Adrenal gland (tissue), 12 donors: ENCODE measurements around the gene MFSD11. TPM values are rescaled to one million over a fixed set of nuclear protein-coding genes. Genes with fewer than 3 reads are reported as not detected.
A peak's percentile ranks its signal among the peaks of the same experiment; 100 is the strongest.

Source experiments
- DNase-seq, 7 donors: peaks; one replicate each; pipeline ENCODE4 v3.0.0-alpha.2; 2019 to 2020
- H3K27ac ChIP-seq, 5 donors: fragments of 200-600 bp; sonication (generic) in 4 of 5; 1 replicate in 3 of 5; 2 replicates in 2 of 5; pipeline versions ENCODE4 v1.5.1 to v1.8.0; 2016 to 2020; ENCODE audit warnings: mild to moderate bottlenecking in 1 of 5
- H3K27me3 ChIP-seq: fragments of 200-600 bp; 2 replicates; pipeline ENCODE4 v1.8.0; 2021
- H3K36me3 ChIP-seq, 2 donors: fragments of 200-600 bp; replicated peaks in 1 of 2; 1 replicate in 1 of 2; 2 replicates in 1 of 2; pipeline versions ENCODE4 v1.5.1 to v1.8.0; 2018 to 2022
- H3K4me1 ChIP-seq, 2 donors: fragments of 200-600 bp; replicated peaks in 1 of 2; 1 replicate in 1 of 2; 2 replicates in 1 of 2; pipeline versions ENCODE4 v1.5.1 to v1.8.0; 2018 to 2021
- H3K4me3 ChIP-seq, 4 donors: fragments of 200-600 bp; sonication (generic) in 3 of 4; one replicate each; pipeline ENCODE4 v1.5.1; 2016 to 2018
- H3K9me3 ChIP-seq, 3 donors: fragments of 200-600 bp; sonication (generic) in 1 of 3; replicated peaks in 1 of 3; 1 replicate in 2 of 3; 2 replicates in 1 of 3; pipeline versions ENCODE4 v1.5.1 to v1.8.0; 2016 to 2021
- POLR2A ChIP-seq, 2 donors: fragments of 450-650 bp; IDR thresholded peaks; one replicate each; pipeline ENCODE4 v1.6.1; 2017; ENCODE audit warnings: antibody characterized with exemption in 2 of 2, mild to moderate bottlenecking in 2 of 2, moderate library complexity in 1 of 2
- WGBS, 4 donors: extraction: QIAGEN DNeasy Blood & Tissue Kit in 2 of 4; methylation state at CpG; one replicate each; pipeline versions ENCODE4 v1.1.5 to v1.1.7; 2013 to 2017; 5-methylcytosine and 5-hydroxymethylcytosine counted together
- intact Hi-C, 2 donors: fragments of 100-400 bp; cut with DNase I; formaldehyde crosslinking; loops; one replicate each; pipeline versions ENCODE4 v1.14.1 to v1.15.0; 2022 to 2023
- polyA plus RNA-seq, 3 donors: library from polyadenylated mRNA; stranded (reverse); fragments of 200-250 nt in 2 of 3; fragments of 350-450 nt in 1 of 3; fragmentation: Illumina TruSeq in 1 of 3; extraction: RNeasy Lipid Tissue Mini Kit (QIAGEN cat#74804) in 1 of 3; gene quantifications; one replicate each; pipeline ENCODE4 v1.2.3, GENCODE V29; 2013 to 2014
- total RNA-seq, 9 donors: library from RNA; depleted of rRNA in 4 of 9; stranded (reverse); fragments of >200 nt in 4 of 9; fragments of 120-200 nt in 1 of 9; fragmentation: NEBNext Ultra II Directional in 1 of 9; extraction: Animal tissue kit (Norgen Biotek cat#: 25700) in 1 of 9; gene quantifications; one replicate each; pipeline versions ENCODE4 v1.1.0 to v1.2.4, GENCODE V29; 2013 to 2023
- TF ChIP-seq, protein P1 (sequence below), 6 experiments: fragments of 450-650 bp in 4 of 6; fragments of 200-600 bp in 2 of 6; sonication (generic) in 1 of 6; IDR thresholded peaks; 1 replicate in 5 of 6; 2 replicates in 1 of 6; pipeline versions ENCODE4 v1.5.1 to v1.8.0; 2016 to 2021; ENCODE audit warnings: antibody characterized with exemption in 6 of 6, mild to moderate bottlenecking in 2 of 6, moderate library complexity in 1 of 6
- donor health status: healthy with polysubstance abuse.
- donor health status: Bipolar disorder and iron deficiency.
- donor health status: DM: yes; HTN: yes; CAD: no.
- donor health status: DM: no; HTN: no; CAD: no.
- donor health status: DM: no; HTN: no; CAD: no.
- donor health status: DM: yes; HTN: yes; CAD: no.

The MFSD11 gene
- total and polyA plus RNA-seq, 12 donors, result 9.4 to 50.0 (median 29.9) TPM

DNA sequence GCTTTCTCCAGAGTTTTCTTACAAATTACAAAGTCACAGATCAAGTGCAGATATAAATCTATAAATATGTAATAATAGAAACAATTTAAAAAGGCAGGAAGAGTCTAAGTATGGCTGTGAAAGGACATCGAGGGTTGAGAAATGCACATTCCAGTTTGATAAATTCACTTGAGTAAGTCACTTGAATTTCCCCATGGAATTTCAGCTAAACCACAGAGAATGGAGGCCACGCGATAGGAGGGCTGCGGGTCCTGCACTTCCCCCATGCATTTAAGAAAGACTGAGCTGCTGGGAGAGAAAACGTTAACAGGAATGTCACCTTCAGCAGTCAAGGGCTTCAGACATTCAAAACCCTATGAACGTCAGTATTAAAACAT is 21.1 kb upstream of the MFSD11 start:
- DNase-seq, result peak in 1 of 7 donors; percentile 53
- Histone ChIP-seq H3K4me1 (peaks cover 16 to 52% of the 10 kb centered on the region in 2 donors), H3K4me3 (no peak overlapping the region), H3K27ac (peak overlapping the region in 2 of 5 donors; percentile 77 to 80), H3K36me3 (peaks cover 0 to 86% of the 10 kb centered on the region in 2 donors), H3K9me3 (no peaks in the 10 kb centered on the region), H3K27me3 (no peaks in the 10 kb centered on the region)
- intact Hi-C loops, result loop anchor here (5.0 to 10.0 kb wide), 3 partner anchors 40 to 162 kb away; a partner anchor contains a TSS
- WGBS, 4 donors, result 61 to 73% (median 63%) methylated on average over 6 of the region's 6 CpGs
- TF ChIP-seq POLR2A (IDR thresholded peaks at IDR 0.05), result no peak
- TF ChIP-seq, protein P1, sequence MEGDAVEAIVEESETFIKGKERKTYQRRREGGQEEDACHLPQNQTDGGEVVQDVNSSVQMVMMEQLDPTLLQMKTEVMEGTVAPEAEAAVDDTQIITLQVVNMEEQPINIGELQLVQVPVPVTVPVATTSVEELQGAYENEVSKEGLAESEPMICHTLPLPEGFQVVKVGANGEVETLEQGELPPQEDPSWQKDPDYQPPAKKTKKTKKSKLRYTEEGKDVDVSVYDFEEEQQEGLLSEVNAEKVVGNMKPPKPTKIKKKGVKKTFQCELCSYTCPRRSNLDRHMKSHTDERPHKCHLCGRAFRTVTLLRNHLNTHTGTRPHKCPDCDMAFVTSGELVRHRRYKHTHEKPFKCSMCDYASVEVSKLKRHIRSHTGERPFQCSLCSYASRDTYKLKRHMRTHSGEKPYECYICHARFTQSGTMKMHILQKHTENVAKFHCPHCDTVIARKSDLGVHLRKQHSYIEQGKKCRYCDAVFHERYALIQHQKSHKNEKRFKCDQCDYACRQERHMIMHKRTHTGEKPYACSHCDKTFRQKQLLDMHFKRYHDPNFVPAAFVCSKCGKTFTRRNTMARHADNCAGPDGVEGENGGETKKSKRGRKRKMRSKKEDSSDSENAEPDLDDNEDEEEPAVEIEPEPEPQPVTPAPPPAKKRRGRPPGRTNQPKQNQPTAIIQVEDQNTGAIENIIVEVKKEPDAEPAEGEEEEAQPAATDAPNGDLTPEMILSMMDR (IDR thresholded peaks at IDR 0.05), result no peak

GRCh38 chr17:76718516-76718915 is 19.4 kb upstream of the MFSD11 start:
- intact Hi-C loops, result loop anchor here (5.0 to 10.0 kb wide), 3 partner anchors 41 to 164 kb away; a partner anchor contains a TSS
- H3K9me3 ChIP-seq, result no peaks in the 10 kb centered on the region
- TF ChIP-seq, protein P1 (IDR thresholded peaks at IDR 0.05), result no peak
- TF ChIP-seq POLR2A (IDR thresholded peaks at IDR 0.05), result no peak
- H3K27ac ChIP-seq, result no peak overlapping the region
- peak in 1 of 7 donors; percentile 51 for DNase-seq
- peaks cover 17 to 59% of the 10 kb centered on the region in 2 donors for H3K4me1 ChIP-seq
- no peaks in the 10 kb centered on the region for H3K27me3 ChIP-seq
- H3K4me3 ChIP-seq, result no peak overlapping the region
- WGBS, 4 donors, result 85 to 91% (median 89%) methylated on average over 13 to 16 of the region's 16 CpGs
- H3K36me3 ChIP-seq, result peaks cover 0 to 90% of the 10 kb centered on the region in 2 donors

DNA sequence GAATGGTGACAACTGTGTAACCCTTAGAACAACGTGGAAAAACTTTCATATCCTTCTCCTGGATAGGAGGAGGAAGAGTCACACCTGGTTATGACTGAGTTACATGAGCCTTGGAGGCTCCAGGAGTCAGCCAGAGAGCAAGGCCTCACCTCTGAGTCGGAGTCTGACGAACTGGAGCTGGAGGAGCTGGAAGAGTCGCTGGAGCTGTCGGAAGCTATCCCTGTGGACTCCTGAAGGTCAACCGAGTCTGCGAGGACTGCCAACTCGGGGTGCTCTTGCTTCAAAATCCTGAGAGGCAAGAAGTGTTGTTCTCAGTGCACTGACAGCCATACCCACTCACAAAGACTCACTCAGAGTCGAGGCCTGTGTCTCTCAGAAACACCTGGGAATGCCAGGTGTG is 17.7 kb upstream of the MFSD11 start:
- peak in 6 of 7 donors; percentile 53 to 76 (median 70) for DNase-seq
- intact Hi-C loops, result no loop called here
- Histone ChIP-seq H3K4me1 (peaks cover 19 to 66% of the 10 kb centered on the region in 2 donors), H3K9me3 (no peaks in the 10 kb centered on the region), H3K27me3 (no peaks in the 10 kb centered on the region), H3K36me3 (peaks cover 0 to 97% of the 10 kb centered on the region in 2 donors), H3K27ac (peak overlapping the region in 4 of 5 donors; percentile 12 to 62 (median 34)), H3K4me3 (no peak overlapping the region)
- 41 to 65% (median 46%) methylated on average over 9 of the region's 9 CpGs for WGBS, 4 donors
- TF ChIP-seq, protein P1 (IDR thresholded peaks at IDR 0.05), result no peak
- TF ChIP-seq POLR2A (IDR thresholded peaks at IDR 0.05), result peak in 1 of 2 donors; percentile 7

GRCh38 chr17:76720941-76721340 is 17.0 kb upstream of the MFSD11 start:
- H3K27me3 ChIP-seq, result no peaks in the 10 kb centered on the region
- DNase-seq, result peak in 3 of 7 donors; percentile 52 to 62 (median 54)
- no peak overlapping the region for H3K4me3 ChIP-seq
- 65 to 81% (median 70%) methylated on average over 7 to 9 of the region's 9 CpGs for WGBS, 4 donors
- peaks cover 18 to 63% of the 10 kb centered on the region in 2 donors for H3K4me1 ChIP-seq
- peak overlapping the region in 4 of 5 donors; percentile 12 to 62 (median 21) for H3K27ac ChIP-seq
- no peaks in the 10 kb centered on the region for H3K9me3 ChIP-seq
- intact Hi-C loops, result no loop called here
- TF ChIP-seq, protein P1 (IDR thresholded peaks at IDR 0.05), result no peak
- no peak for TF ChIP-seq POLR2A (IDR thresholded peaks at IDR 0.05)
- peaks cover 0 to 90% of the 10 kb centered on the region in 2 donors for H3K36me3 ChIP-seq
